RWPE2 (cell line): Measurements from ENCODE around the gene FABP1.

ENCODE experiments used
- ATAC-seq: fragments of 200-7000 bp; cut with Tn5 transposase; 3 replicates; pipeline ENCODE4 v1.9.1; 2021; ENCODE audit warnings: low read depth
- DNase-seq: peaks from one replicate; pipeline ENCODE4 v3.0.0-alpha.2; 2020; ENCODE audit warnings: low spot score
- H3K27ac ChIP-seq: fragments of 450-650 bp; 2 replicates; pipeline ENCODE4 v1.5.1; 2017; ENCODE audit warnings: mild to moderate bottlenecking; ENCODE audit not compliant: poor library complexity, severe bottlenecking
- H3K27me3 ChIP-seq: fragments of 250-450 bp; sonication (Bioruptor Pico); 2 replicates; pipeline ENCODE4 v1.5.1; 2021; ENCODE audit warnings: mild to moderate bottlenecking, moderate library complexity; ENCODE audit not compliant: insufficient read depth, poor library complexity, severe bottlenecking
- H3K36me3 ChIP-seq: fragments of 250-450 bp; sonication (Bioruptor Pico); 2 replicates; pipeline ENCODE4 v1.5.1; 2020; ENCODE audit warnings: low read depth, mild to moderate bottlenecking, moderate library complexity
- H3K4me1 ChIP-seq: fragments of 250-450 bp; sonication (Bioruptor Pico); 2 replicates; pipeline ENCODE4 v1.5.1; 2021; ENCODE audit warnings: mild to moderate bottlenecking, moderate library complexity; ENCODE audit not compliant: insufficient read depth, poor library complexity, severe bottlenecking
- H3K4me3 ChIP-seq: fragments of 250-450 bp; sonication (Bioruptor Pico); 2 replicates; pipeline ENCODE4 v1.5.1; 2021; ENCODE audit warnings: mild to moderate bottlenecking, moderate library complexity; ENCODE audit not compliant: severe bottlenecking
- H3K9me3 ChIP-seq: fragments of 250-450 bp; sonication (Bioruptor Pico); 2 replicates; pipeline ENCODE4 v1.5.1; 2021; ENCODE audit warnings: mild to moderate bottlenecking, moderate library complexity; ENCODE audit not compliant: severe bottlenecking
- TF ChIP-seq, protein P1 (sequence below): fragments of 450-650 bp; IDR thresholded peaks from one replicate; pipeline ENCODE4 v1.5.1; 2017; ENCODE audit warnings: mild to moderate bottlenecking, moderate library complexity; ENCODE audit not compliant: poor library complexity, severe bottlenecking

FABP1 gene

DNA sequence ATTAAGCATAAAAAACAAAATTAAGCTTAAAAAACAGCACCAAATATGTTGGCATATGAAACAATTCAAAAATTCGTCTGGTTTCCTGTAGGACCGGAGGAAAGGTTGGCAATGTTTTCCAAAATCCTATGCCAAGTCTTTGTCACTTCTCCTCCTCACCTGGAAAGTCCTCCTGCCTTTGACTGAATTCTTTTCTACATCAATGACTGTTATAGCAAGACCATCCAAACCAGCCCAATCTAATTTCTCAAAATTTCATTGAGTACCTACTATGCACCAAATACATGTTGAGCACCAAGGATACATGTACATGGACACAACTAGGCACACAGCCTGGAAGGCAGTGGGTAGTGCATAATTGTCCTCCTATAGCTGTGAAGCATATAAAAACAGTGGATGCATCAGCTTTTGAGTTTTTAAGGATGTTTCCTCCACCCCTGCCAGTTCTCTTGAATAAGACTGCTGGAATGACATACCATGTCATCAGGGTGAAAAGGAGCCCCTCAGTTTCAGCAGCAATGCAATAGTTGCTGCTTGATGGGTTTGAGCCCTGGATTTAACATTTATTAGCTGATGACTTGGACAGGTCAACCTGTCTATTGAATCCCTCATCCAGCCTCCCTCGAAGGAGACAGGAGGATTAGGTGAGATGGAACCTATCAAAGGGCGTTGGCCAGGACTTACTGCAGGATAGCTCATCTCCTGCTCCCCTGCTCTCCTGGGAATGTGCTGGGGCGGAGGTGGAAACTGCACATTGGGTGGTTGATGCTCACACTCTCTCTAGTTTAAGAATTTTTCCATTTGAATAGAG is 4.5 kb downstream of the FABP1 start:
- H3K4me3 ChIP-seq = no peak overlapping the region
- no peaks in the 10 kb centered on the region for H3K4me1 ChIP-seq
- no peaks in the 10 kb centered on the region for H3K9me3 ChIP-seq
- H3K27ac ChIP-seq = no peak overlapping the region
- DNase-seq (no peak), ATAC-seq (no peak)
- TF ChIP-seq, protein P1, sequence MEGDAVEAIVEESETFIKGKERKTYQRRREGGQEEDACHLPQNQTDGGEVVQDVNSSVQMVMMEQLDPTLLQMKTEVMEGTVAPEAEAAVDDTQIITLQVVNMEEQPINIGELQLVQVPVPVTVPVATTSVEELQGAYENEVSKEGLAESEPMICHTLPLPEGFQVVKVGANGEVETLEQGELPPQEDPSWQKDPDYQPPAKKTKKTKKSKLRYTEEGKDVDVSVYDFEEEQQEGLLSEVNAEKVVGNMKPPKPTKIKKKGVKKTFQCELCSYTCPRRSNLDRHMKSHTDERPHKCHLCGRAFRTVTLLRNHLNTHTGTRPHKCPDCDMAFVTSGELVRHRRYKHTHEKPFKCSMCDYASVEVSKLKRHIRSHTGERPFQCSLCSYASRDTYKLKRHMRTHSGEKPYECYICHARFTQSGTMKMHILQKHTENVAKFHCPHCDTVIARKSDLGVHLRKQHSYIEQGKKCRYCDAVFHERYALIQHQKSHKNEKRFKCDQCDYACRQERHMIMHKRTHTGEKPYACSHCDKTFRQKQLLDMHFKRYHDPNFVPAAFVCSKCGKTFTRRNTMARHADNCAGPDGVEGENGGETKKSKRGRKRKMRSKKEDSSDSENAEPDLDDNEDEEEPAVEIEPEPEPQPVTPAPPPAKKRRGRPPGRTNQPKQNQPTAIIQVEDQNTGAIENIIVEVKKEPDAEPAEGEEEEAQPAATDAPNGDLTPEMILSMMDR = no peak
- peaks cover 7% of the 10 kb centered on the region for H3K27me3 ChIP-seq
- no peaks in the 10 kb centered on the region for H3K36me3 ChIP-seq

DNA sequence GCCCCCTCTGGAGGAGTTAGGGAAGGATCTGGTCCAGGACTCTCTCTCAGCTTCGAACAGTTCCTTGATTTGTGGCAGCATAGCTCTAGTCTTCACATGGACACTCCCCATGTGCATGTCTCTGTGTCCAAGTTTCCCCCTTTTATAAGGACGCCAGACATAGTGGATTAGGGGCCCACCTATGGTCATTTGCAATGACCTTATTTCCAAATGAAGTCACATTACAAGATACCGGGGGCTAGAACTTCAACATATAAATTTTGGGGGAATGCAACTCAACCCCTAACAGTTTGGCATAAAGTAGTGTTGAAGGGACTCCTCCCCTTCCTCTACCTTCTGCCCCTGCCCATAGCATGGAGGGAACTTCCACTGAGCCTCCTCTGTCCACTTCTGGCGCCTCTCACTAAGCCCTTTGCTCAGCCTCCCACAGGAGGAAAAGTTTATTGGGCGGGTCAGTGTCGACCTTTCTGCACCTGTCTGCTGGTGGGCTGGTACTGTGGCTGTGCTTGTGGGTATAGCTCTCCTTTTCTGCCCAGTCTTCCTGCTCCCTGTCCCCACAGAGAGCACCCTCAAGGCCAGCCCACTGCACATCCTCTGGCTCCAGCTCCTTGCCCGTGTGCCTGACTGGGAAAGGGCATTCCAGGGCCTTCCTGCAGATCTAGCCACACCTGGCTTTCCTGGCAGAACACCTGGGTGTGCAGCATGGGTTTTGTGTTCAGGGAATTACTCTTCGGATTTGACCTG is 5.5 kb downstream of the FABP1 start:
- no peaks in the 10 kb centered on the region for H3K4me1 ChIP-seq
- no peaks in the 10 kb centered on the region for H3K36me3 ChIP-seq
- DNase-seq (no peak), ATAC-seq (no peak)
- TF ChIP-seq, protein P1 = no peak
- no peak overlapping the region for H3K4me3 ChIP-seq
- no peaks in the 10 kb centered on the region for H3K9me3 ChIP-seq
- H3K27ac ChIP-seq = no peak overlapping the region
- H3K27me3 ChIP-seq = peaks cover 7% of the 10 kb centered on the region

DNA sequence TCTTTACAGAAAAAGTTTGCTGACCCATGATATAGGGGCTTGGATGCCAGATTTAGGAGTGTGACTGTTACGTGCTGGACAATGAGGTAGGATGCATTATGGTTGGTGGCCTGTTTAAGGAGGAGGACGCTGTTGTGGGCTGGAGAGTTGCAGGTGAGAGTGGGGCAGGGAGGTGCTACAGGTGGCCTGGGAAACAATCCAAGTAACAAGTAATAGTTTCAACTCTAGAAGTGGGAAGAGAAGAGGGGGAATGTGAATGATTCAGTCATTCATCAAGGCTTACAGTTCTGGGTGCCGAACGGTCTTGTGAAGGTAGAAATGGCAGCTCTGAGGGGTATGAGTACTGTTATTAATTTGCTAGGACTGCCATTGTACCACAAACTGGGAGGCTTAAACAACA is 6.2 kb downstream of the FABP1 start:
- Histone ChIP-seq H3K27ac (no peak overlapping the region), H3K4me1 (no peaks in the 10 kb centered on the region), H3K9me3 (no peaks in the 10 kb centered on the region), H3K27me3 (peaks cover 7% of the 10 kb centered on the region), H3K4me3 (no peak overlapping the region), H3K36me3 (no peaks in the 10 kb centered on the region)
- TF ChIP-seq, protein P1 = no peak
- ATAC-seq (no peak), DNase-seq (no peak)

DNA sequence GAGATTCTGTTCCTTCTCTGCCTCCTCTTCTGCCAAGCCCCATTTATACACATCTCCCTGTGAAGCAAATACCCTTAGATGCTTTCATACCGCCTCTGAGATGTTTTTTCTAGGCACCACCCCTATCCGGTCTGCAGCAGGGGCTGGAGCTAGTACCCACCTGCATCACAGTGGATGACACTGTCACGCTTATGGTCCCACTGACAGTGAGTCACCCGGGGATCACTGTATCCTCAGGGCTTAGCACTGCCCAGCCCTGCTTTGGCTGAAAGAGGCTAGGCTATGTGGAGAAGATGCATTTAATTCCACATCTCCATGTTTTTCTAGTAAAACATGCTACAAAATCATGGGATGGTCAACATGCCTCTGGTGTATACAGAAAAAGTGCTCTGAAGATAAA is 9.9 kb downstream of the FABP1 start:
- DNase-seq (no peak), ATAC-seq (no peak)
- TF ChIP-seq, protein P1 = no peak
- no peaks in the 10 kb centered on the region for H3K9me3 ChIP-seq
- H3K27me3 ChIP-seq = peaks cover 7% of the 10 kb centered on the region
- no peak overlapping the region for H3K4me3 ChIP-seq
- no peaks in the 10 kb centered on the region for H3K4me1 ChIP-seq
- H3K27ac ChIP-seq = no peak overlapping the region
- no peaks in the 10 kb centered on the region for H3K36me3 ChIP-seq
